Esophagus squamous epithelium (tissue), 5 donors: Measurements from ENCODE around the gene TTC28. TPM values are rescaled to one million over a fixed set of nuclear protein-coding genes. Genes with fewer than 3 reads are reported as not detected.

Experiments
- DNase-seq: peaks from one replicate; lab custom pipeline; 2025; lab: John Stamatoyannopoulos, UW
- H3K27ac ChIP-seq, 4 donors: fragments of 200-600 bp; sonication (generic); one replicate each; pipeline ENCODE4 v1.5.1; 2016 to 2019; ENCODE audit warnings: mild to moderate bottlenecking in 1 of 4
- H3K27me3 ChIP-seq, 4 donors: fragments of 200-600 bp; sonication (generic); 1 replicate in 3 of 4; 2 replicates in 1 of 4; pipeline versions ENCODE4 v1.5.1 to v1.6.0; 2017 to 2021; ENCODE audit warnings: antibody characterized with exemption in 1 of 4
- H3K36me3 ChIP-seq, 3 donors: fragments of 200-600 bp; sonication (generic); one replicate each; pipeline ENCODE4 v1.5.1; 2016 to 2019
- H3K4me1 ChIP-seq, 3 donors: fragments of 200-600 bp; sonication (generic); one replicate each; pipeline ENCODE4 v1.5.1; 2017 to 2019
- H3K4me3 ChIP-seq, 4 donors: fragments of 200-600 bp; sonication (generic); 1 replicate in 3 of 4; 2 replicates in 1 of 4; pipeline ENCODE4 v1.5.1; 2016 to 2019; ENCODE audit warnings: mild to moderate bottlenecking in 2 of 4, moderate library complexity in 1 of 4
- H3K9me3 ChIP-seq, 3 donors: fragments of 200-600 bp; sonication (generic); one replicate each; pipeline ENCODE4 v1.5.1; 2016 to 2019
- POLR2A ChIP-seq, 4 donors: fragments of 450-650 bp; IDR thresholded peaks; one replicate each; pipeline ENCODE4 v1.6.1; 2017; ENCODE audit warnings: antibody characterized with exemption in 4 of 4, mild to moderate bottlenecking in 4 of 4, moderate library complexity in 3 of 4
- WGBS, 2 donors: methylation state at CpG; one replicate each; pipeline ENCODE4 v1.1.5; 2018; 5-methylcytosine and 5-hydroxymethylcytosine counted together
- intact Hi-C: fragments of 100-400 bp; cut with DNase I; formaldehyde crosslinking; loops from one replicate; pipeline ENCODE4 v1.15.0; 2022
- total RNA-seq, 4 donors: library from RNA; depleted of rRNA; stranded (reverse); fragments of >200 nt; gene quantifications; one replicate each; pipeline ENCODE4 v1.1.0, GENCODE V29; 2016
- TF ChIP-seq, protein P1 (sequence below), 6 experiments: fragments of 450-650 bp in 4 of 6; fragments of 200-600 bp in 2 of 6; sonication (generic) in 2 of 6; IDR thresholded peaks; one replicate each; pipeline ENCODE4 v1.5.1; 2016 to 2019; ENCODE audit warnings: antibody characterized with exemption in 6 of 6, mild to moderate bottlenecking in 4 of 6, moderate library complexity in 4 of 6
- donor health status: DM: yes; HTN: yes; CAD: no.

The TTC28 gene
- total RNA-seq, 4 donors from 2014 or later = 6.0 to 21.4 (median 7.7) TPM

DNA sequence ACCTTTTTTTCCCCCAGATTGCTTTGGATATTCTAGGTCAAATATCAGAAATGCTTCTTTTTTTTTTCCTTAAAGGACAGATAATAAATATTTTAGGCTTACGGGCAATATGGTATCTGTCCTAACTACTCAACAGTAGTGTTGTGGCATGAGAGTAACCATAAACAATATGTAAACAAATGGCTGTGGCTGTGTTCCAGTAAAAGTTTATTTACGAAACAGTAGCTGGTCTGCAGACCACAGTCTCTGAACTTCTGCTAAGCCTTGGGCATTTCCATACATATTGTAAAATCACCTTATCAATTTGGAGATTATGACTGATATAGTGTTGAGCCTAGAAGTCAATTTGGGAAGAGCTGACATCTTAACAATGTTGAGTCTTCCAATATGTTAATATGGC is 621.6 kb downstream of the TTC28 start:
- Histone ChIP-seq H3K36me3 (no peaks in the 10 kb centered on the region), H3K4me1 (no peaks in the 10 kb centered on the region), H3K27ac (no peak overlapping the region), H3K9me3 (no peaks in the 10 kb centered on the region), H3K4me3 (no peak overlapping the region), H3K27me3 (no peaks in the 10 kb centered on the region)
- intact Hi-C loops = no loop called here
- no peak for DNase-seq
- WGBS, 2 donors = 91 to 96% methylated on average over 2 of the region's 2 CpGs
- no peak for TF ChIP-seq POLR2A (IDR thresholded peaks at IDR 0.05)
- TF ChIP-seq, protein P1, sequence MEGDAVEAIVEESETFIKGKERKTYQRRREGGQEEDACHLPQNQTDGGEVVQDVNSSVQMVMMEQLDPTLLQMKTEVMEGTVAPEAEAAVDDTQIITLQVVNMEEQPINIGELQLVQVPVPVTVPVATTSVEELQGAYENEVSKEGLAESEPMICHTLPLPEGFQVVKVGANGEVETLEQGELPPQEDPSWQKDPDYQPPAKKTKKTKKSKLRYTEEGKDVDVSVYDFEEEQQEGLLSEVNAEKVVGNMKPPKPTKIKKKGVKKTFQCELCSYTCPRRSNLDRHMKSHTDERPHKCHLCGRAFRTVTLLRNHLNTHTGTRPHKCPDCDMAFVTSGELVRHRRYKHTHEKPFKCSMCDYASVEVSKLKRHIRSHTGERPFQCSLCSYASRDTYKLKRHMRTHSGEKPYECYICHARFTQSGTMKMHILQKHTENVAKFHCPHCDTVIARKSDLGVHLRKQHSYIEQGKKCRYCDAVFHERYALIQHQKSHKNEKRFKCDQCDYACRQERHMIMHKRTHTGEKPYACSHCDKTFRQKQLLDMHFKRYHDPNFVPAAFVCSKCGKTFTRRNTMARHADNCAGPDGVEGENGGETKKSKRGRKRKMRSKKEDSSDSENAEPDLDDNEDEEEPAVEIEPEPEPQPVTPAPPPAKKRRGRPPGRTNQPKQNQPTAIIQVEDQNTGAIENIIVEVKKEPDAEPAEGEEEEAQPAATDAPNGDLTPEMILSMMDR (IDR thresholded peaks at IDR 0.05) = no peak

DNA sequence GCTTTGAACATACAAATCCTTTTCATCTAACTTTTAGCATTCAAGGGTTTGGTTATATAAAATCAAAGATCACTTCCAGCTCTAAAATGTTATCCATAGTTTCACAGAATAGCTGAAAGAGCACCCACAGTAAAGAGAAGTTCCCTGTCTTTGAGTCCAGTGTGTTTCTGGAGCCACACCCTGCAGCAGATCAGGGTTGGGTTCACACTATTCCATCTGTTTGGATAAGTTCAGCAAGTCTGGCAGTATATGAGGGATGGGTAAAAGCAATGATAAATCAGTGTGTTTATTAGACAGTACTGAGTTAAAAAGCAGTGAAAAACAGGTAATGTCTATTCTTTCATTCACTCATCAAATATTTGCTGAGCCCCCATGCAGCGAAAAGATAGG is 624.8 kb downstream of the TTC28 start:
- TF ChIP-seq, protein P1 (IDR thresholded peaks at IDR 0.05) = no peak
- no peak for TF ChIP-seq POLR2A (IDR thresholded peaks at IDR 0.05)
- H3K9me3 ChIP-seq = no peaks in the 10 kb centered on the region
- H3K27me3 ChIP-seq = no peaks in the 10 kb centered on the region
- no peaks in the 10 kb centered on the region for H3K36me3 ChIP-seq
- 90 to 100% methylated on average over 1 of the region's 1 CpG for WGBS, 2 donors
- no peak for DNase-seq
- no peak overlapping the region for H3K4me3 ChIP-seq
- intact Hi-C loops = loop anchor here (5.0 kb wide), 1 partner anchor 537 kb away; no protein-coding TSS in a partner anchor
- H3K4me1 ChIP-seq = peaks cover 0 to 5% (median 0%) of the 10 kb centered on the region in 3 donors
- H3K27ac ChIP-seq = no peak overlapping the region

GRCh38 chr22:28053896-28054818 is 625.5 kb downstream of the TTC28 start:
- H3K9me3 ChIP-seq = no peaks in the 10 kb centered on the region
- no peak overlapping the region for H3K27ac ChIP-seq
- H3K4me3 ChIP-seq = no peak overlapping the region
- H3K36me3 ChIP-seq = no peaks in the 10 kb centered on the region
- WGBS, 2 donors = 66 to 75% methylated on average over 6 of the region's 6 CpGs
- DNase-seq = no peak
- peaks cover 0 to 5% (median 0%) of the 10 kb centered on the region in 3 donors for H3K4me1 ChIP-seq
- TF ChIP-seq, protein P1 (IDR thresholded peaks at IDR 0.05) = no peak
- no peak for TF ChIP-seq POLR2A (IDR thresholded peaks at IDR 0.05)
- intact Hi-C loops = loop anchor here (5.0 kb wide), 1 partner anchor 538 kb away; no protein-coding TSS in a partner anchor
- no peaks in the 10 kb centered on the region for H3K27me3 ChIP-seq

GRCh38 chr22:28052825-28053269 is 626.8 kb downstream of the TTC28 start:
- no peak overlapping the region for H3K27ac ChIP-seq
- no peaks in the 10 kb centered on the region for H3K27me3 ChIP-seq
- DNase-seq = no peak
- TF ChIP-seq POLR2A (IDR thresholded peaks at IDR 0.05) = no peak
- TF ChIP-seq, protein P1 (IDR thresholded peaks at IDR 0.05) = no peak
- no peaks in the 10 kb centered on the region for H3K9me3 ChIP-seq
- intact Hi-C loops = loop anchor here (5.0 kb wide), 1 partner anchor 539 kb away; no protein-coding TSS in a partner anchor
- H3K4me1 ChIP-seq = peaks cover 0 to 18% (median 0%) of the 10 kb centered on the region in 3 donors
- H3K4me3 ChIP-seq = no peak overlapping the region
- WGBS, 2 donors = 68 to 90% methylated on average over 9 of the region's 9 CpGs
- H3K36me3 ChIP-seq = no peaks in the 10 kb centered on the region
